GM18502 (cell line): ENCODE data around the gene NEK3.
"Not testable (repeated sequence)": the region's sequence is repeated elsewhere in the genome, so short reads cannot be mapped to it uniquely, and the experiment has no call there.

Experiments
- ATAC-seq: cut with Tn5 transposase; IDR thresholded peaks from one replicate; pipeline ENCODE4 v1.9.1; 2021; ENCODE audit warnings: mild to moderate bottlenecking; ENCODE audit not compliant: unreplicated experiment, poor library complexity

The NEK3 gene

GRCh38 chr13:52171686-52172085 lies 12.3 kb upstream of the NEK3 start:
- not testable (repeated sequence) for ATAC-seq

GRCh38 chr13:52170828-52171391 lies 11.5 kb upstream of the NEK3 start:
- ATAC-seq, result not testable (repeated sequence)

- no peak for ATAC-seq
These were observed 10.4 kb upstream of the NEK3 start for GRCh38 chr13:52169839-52170238.

- no peak for ATAC-seq
These were observed 6.0 kb upstream of the NEK3 start for GRCh38 chr13:52165411-52165810.

GRCh38 chr13:52164989-52165388 lies 5.6 kb upstream of the NEK3 start:
- ATAC-seq, result no peak

GRCh38 chr13:52163878-52164277 lies 4.5 kb upstream of the NEK3 start:
- ATAC-seq, result not testable (repeated sequence)

- ATAC-seq, result no peak
These were observed 3.1 kb upstream of the NEK3 start for GRCh38 chr13:52162279-52163101.

GRCh38 chr13:52161181-52161646 lies 1.8 kb upstream of the NEK3 start:
- ATAC-seq, result no peak

- no peak for ATAC-seq
These were observed 1.1 kb upstream of the NEK3 start for GRCh38 chr13:52160506-52160905.

- no peak for ATAC-seq
These were observed 656 bp upstream of the NEK3 start for GRCh38 chr13:52160053-52160452.

GRCh38 chr13:52158629-52159158 lies 703 bp downstream of the NEK3 start:
- ATAC-seq, result peak; percentile 29

- no peak for ATAC-seq
These were observed 2.6 kb downstream of the NEK3 start for GRCh38 chr13:52156724-52157261.

GRCh38 chr13:52155177-52155576 lies 4.2 kb downstream of the NEK3 start:
- ATAC-seq, result no peak

- ATAC-seq, result no peak
These were observed 12.2 kb downstream of the NEK3 start for GRCh38 chr13:52147225-52147624.

- no peak for ATAC-seq
These were observed 18.1 kb downstream of the NEK3 start for GRCh38 chr13:52141299-52141698.

- ATAC-seq, result no peak
These were observed 21.9 kb downstream of the NEK3 start for GRCh38 chr13:52137489-52137888.

GRCh38 chr13:52136763-52137162 lies 22.6 kb downstream of the NEK3 start:
- no peak for ATAC-seq

- no peak for ATAC-seq
These were observed 28.8 kb downstream of the NEK3 start for GRCh38 chr13:52130641-52131040.

- ATAC-seq, result peak; percentile 74
These were observed 30.4 kb downstream of the NEK3 start, which contains the start of gene NEK5 for GRCh38 chr13:52128714-52129700. Gene NEK5, minus strand, starts transcription at chr13:52129073. Its CDS starts 1,591 bp downstream, at chr13:52127482.
